DMS114 treated with DMSO at 0.1 percent for 48 hours (cell line): ENCODE measurements around the gene TRIM49.
"Not testable (repeated sequence)": the region's sequence is repeated elsewhere in the genome, so short reads cannot be mapped to it uniquely, and the experiment has no call there.

Source experiments
- DNase-seq: peaks from one replicate; lab custom pipeline; 2025; ENCODE audit not compliant: unreplicated experiment; lab: John Stamatoyannopoulos, UW

Gene TRIM49

GRCh38 chr11:89808475-89808874 is at the start of gene TRIM49:
TSS of gene TRIM49 (minus strand) at chr11:89808575. CDS start at chr11:89804469, 4,106 bp downstream.
- DNase-seq, result not testable (repeated sequence)

GRCh38 chr11:89826694-89827093 is 18.3 kb upstream of the TRIM49 start:
- not testable (repeated sequence) for DNase-seq

- not testable (repeated sequence) for DNase-seq
These were observed 11.6 kb upstream of the TRIM49 start for GRCh38 chr11:89820008-89820407.

GRCh38 chr11:89813535-89813934 is 5.2 kb upstream of the TRIM49 start:
- not testable (repeated sequence) for DNase-seq

GRCh38 chr11:89787506-89788063 is 20.8 kb downstream of the TRIM49 start:
- DNase-seq, result not testable (repeated sequence)

- not testable (repeated sequence) for DNase-seq
These were observed 22.6 kb downstream of the TRIM49 start for GRCh38 chr11:89785726-89786125.

- DNase-seq, result not testable (repeated sequence)
These were observed 57.6 kb downstream of the TRIM49 start for GRCh38 chr11:89750822-89751221.
